GM12873 (cell line): Measurements from ENCODE around the gene FRMD3.

Experiments
- TF ChIP-seq, protein P1 (sequence below): IDR thresholded peaks from 2 replicates; pipeline ENCODE4 v1.5.1; 2012; ENCODE audit warnings: low read depth, mild to moderate bottlenecking, moderate library complexity, low read length, control low read depth; ENCODE audit not compliant: insufficient read depth; ENCODE audit errors: missing control alignments

Gene FRMD3

DNA sequence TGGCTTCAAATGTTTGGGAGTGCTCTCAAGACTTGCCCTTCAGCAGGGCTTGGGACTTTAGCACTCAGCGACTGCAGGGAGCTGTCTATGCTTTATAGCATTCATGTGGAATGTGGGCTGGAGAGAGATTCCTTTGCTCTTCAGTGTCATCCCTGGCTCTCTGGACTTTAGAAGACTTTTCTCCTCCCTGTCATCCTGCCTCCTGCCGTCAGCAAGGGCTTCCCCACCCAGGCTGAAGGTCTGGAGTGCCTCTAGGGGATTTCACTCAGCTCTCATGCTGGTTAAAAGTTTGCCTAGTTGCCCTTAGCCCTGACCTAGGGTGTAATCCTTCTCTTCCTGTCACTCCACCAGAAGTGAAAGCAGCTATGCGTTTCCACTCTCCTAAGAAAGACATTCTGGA is 210.9 kb downstream of the FRMD3 start:
- TF ChIP-seq, protein P1, sequence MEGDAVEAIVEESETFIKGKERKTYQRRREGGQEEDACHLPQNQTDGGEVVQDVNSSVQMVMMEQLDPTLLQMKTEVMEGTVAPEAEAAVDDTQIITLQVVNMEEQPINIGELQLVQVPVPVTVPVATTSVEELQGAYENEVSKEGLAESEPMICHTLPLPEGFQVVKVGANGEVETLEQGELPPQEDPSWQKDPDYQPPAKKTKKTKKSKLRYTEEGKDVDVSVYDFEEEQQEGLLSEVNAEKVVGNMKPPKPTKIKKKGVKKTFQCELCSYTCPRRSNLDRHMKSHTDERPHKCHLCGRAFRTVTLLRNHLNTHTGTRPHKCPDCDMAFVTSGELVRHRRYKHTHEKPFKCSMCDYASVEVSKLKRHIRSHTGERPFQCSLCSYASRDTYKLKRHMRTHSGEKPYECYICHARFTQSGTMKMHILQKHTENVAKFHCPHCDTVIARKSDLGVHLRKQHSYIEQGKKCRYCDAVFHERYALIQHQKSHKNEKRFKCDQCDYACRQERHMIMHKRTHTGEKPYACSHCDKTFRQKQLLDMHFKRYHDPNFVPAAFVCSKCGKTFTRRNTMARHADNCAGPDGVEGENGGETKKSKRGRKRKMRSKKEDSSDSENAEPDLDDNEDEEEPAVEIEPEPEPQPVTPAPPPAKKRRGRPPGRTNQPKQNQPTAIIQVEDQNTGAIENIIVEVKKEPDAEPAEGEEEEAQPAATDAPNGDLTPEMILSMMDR = no peak

DNA sequence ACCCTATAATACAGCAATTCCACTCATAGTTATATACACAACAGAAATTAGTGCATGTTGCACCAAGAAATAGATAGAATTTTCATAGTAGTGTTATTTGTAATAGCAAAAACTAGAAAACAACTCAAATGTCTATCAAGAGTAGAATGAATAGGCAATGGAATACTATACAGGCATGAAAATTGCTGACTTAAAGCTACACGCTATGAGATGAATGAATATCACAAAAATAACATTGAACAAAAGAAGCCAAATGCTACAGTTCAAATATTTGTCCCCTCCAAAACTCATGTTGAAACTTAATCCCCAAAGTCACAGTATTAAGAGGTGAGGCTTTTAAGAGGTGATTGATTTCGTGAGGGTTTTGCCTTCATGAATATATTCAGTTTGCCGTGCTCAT is 215.1 kb downstream of the FRMD3 start:
- TF ChIP-seq, protein P1 = no peak

DNA sequence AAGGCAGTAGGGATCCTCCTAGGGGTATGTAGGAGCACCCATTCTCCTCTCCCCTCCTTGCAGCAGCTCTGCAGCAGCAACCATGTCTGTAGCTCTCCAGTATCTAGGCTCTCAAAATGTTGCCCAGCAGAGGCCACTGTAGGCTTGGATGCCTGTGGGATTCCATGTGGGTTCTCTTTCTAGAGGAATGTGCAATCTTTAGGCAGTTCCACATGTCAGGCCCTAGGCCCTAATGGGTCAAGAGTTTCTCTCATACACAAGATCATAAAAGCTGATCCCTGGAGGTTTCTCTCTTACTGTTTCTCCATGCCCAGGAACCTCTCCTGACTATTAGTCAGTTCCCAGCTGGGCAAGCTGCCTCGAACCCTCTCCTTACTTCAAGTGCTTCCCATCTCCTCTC is 215.8 kb downstream of the FRMD3 start:
- TF ChIP-seq, protein P1 = no peak

DNA sequence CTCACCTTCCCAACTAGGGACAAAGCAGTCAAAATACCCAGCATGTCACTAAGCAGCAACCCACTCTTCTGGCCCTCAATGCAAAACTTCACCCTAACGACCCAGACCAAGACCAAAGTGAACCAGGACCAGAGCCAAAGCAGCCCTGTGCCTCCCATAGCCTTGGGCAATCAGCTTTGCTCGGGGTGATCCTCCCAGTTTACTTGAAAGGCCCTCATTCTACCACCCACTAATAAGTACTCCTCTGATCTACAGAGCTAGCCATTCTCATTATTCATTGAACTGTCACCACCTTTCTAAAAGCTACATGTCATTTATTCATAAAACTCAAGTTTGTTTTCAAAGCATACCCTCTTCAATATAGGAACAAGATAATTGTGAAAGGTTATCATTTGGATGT is 221.0 kb downstream of the FRMD3 start:
- TF ChIP-seq, protein P1 = no peak

DNA sequence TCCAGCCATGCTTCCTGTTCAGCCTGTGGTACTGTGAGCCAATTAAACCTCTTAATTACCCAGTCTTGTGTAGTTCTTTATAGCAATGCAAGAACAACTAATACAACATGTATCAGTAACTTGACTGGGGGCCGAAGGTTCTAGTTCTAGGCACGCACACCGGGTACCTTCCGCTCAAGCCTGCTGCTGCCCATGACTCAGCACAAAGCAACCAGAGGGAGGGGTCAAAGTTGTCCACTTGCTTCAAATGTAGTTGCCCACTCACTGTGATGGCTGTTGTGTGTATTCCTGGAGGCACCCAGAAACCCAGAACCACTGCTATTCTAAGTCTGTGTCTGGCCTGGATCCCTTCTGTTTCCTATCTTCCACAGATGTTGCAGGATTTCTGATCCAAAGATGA is 222.6 kb downstream of the FRMD3 start:
- TF ChIP-seq, protein P1 = no peak

DNA sequence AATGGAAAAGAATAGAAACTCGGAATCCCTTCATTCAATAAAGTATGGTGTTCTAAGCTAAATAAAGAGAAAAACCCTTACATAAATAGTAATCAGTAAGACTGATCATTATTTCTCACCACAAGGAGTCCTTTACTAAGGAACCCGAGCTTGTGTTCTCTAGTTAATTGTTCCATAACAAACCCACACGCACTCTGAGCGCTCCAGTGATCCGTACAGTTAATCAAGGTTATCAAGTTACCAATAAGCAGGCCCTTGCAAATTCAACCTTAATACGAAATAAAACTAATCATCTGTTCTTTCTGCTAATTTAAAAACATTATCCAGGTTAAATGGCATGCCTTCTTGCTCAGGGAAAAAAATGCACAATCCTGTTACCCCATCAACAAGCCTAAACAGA is 224.4 kb downstream of the FRMD3 start:
- TF ChIP-seq, protein P1 = no peak

DNA sequence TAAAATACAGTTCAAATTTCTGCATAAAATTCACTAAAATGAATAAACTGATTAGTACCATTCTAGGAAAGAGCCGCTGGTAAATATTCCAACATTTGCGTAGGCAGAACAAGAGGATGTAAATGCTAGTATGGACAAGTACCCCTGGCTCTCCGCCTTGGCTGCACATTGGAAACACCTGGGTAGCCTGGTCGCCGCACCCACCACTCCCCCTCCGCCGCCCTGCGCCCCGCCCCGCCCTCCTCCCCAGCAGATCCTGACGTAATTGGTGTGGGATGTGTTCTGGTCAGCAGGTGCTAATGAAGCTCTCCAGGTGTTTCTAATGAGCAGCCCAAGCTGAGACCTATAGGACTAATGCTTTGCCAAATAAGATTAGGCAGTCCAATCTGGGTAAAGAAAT is 225.7 kb downstream of the FRMD3 start:
- TF ChIP-seq, protein P1 = no peak
